Stomach (tissue), 9 donors: ENCODE results near the gene TMEM253. TPM values are rescaled to one million over a fixed set of nuclear protein-coding genes. Genes with fewer than 3 reads are reported as not detected.

Source experiments
- DNase-seq, 2 donors: peaks; one replicate each; pipeline versions ENCODE4 v3.0.0 to v3.0.0-alpha.2; 2013 to 2019
- H3K27ac ChIP-seq, 5 donors: fragments of 200-600 bp in 4 of 5; sonication (generic) in 4 of 5; one replicate each; pipeline ENCODE4 v1.5.1; 2013 to 2019; ENCODE audit warnings: mild to moderate bottlenecking in 1 of 5, moderate library complexity in 1 of 5
- H3K27me3 ChIP-seq, 3 donors: fragments of 200-600 bp; sonication (generic); one replicate each; pipeline ENCODE4 v1.5.1; 2017 to 2019; ENCODE audit warnings: mixed run types in 1 of 3
- H3K36me3 ChIP-seq, 4 donors: fragments of 200-600 bp; sonication (generic); 1 replicate in 3 of 4; 2 replicates in 1 of 4; pipeline ENCODE4 v1.5.1; 2016 to 2019
- H3K4me1 ChIP-seq, 4 donors: fragments of 200-600 bp; sonication (generic); one replicate each; pipeline ENCODE4 v1.5.1; 2016 to 2019
- H3K4me3 ChIP-seq, 4 donors: fragments of 200-600 bp; sonication (generic) in 3 of 4; one replicate each; pipeline ENCODE4 v1.5.1; 2016 to 2019; ENCODE audit warnings: mild to moderate bottlenecking in 1 of 4
- H3K9me3 ChIP-seq, 4 donors: fragments of 200-600 bp; sonication (generic); one replicate each; pipeline ENCODE4 v1.5.1; 2016 to 2019
- CTCF ChIP-seq, 7 experiments: fragments of 450-650 bp in 4 of 7; fragments of 200-600 bp in 3 of 7; sonication (generic) in 3 of 7; IDR thresholded peaks; one replicate each; pipeline ENCODE4 v1.5.1; 2016 to 2019; ENCODE audit warnings: antibody characterized with exemption in 7 of 7, control low read depth in 2 of 7, mild to moderate bottlenecking in 1 of 7
- EP300 ChIP-seq: sonication (generic); formaldehyde crosslinking; IDR thresholded peaks from one replicate; pipeline ENCODE4 v1.6.1; 2017; ENCODE audit warnings: antibody characterized with exemption
- POLR2A ChIP-seq, 4 donors: fragments of 450-650 bp; IDR thresholded peaks; one replicate each; pipeline ENCODE4 v1.6.1; 2016; ENCODE audit warnings: antibody characterized with exemption in 4 of 4, control low read depth in 2 of 4, mild to moderate bottlenecking in 1 of 4, moderate library complexity in 1 of 4
- POLR2AphosphoS5 ChIP-seq, 3 donors: sonication (generic); formaldehyde crosslinking; IDR thresholded peaks; one replicate each; pipeline ENCODE4 v1.6.1; 2016; ENCODE audit warnings: antibody characterized with exemption in 3 of 3
- WGBS, 5 donors: extraction: QIAGEN DNeasy Blood & Tissue Kit in 3 of 5; methylation state at CpG; one replicate each; pipeline versions ENCODE4 v1.1.5 to v1.1.7; 2013 to 2018; 5-methylcytosine and 5-hydroxymethylcytosine counted together
- intact Hi-C: fragments of 100-400 bp; cut with DNase I; formaldehyde crosslinking; loops from one replicate; pipeline ENCODE4 v1.15.1; 2023; ENCODE audit warnings: low total_unique reads
- polyA plus RNA-seq, 3 donors: library from polyadenylated mRNA; stranded (reverse); fragments of 200-250 nt; gene quantifications; one replicate each; pipeline ENCODE4 v1.2.3, GENCODE V29; 2013
- total RNA-seq, 5 donors: library from RNA; depleted of rRNA; stranded (reverse); fragments of >200 nt; gene quantifications; one replicate each; pipeline versions ENCODE4 v1.1.0 to v1.2.3, GENCODE V29; 2014 to 2016
- donor health status: healthy with polysubstance abuse.
- donor health status: Bipolar disorder and iron deficiency.
- donor health status: healthy.

The TMEM253 gene
- total and polyA plus RNA-seq, 8 donors: 0.43 to 8.1 (median 1.1) TPM; not detected in 2

- WGBS, 5 donors: 3 to 20% (median 5%) methylated on average over 1 to 19 of the region's 19 CpGs
- H3K27ac ChIP-seq: peak overlapping the region; percentile 87 to 96 (median 92)
- TF ChIP-seq POLR2AphosphoS5 (IDR thresholded peaks at IDR 0.05) (no peak), CTCF (IDR thresholded peaks at IDR 0.05) (no peak), EP300 (no peak), POLR2A (IDR thresholded peaks at IDR 0.05) (no peak)
Observed at GRCh38 chr14:21097636-21098075, 3.2 kb upstream of the TMEM253 start.

GRCh38 chr14:21098076-21098891 lies 2.6 kb upstream of the TMEM253 start, which contains the start of gene ZNF219:
TSS of gene ZNF219 (minus strand) at chr14:21098655. CDS start at chr14:21093591, 5,064 bp downstream.
- Histone ChIP-seq H3K4me3 (peak within 1 kb of the TSS; percentile 62 to 76 (median 66)), H3K27me3 (no peaks in the 10 kb centered on the region), H3K9me3 (no peaks in the 10 kb centered on the region), H3K4me1 (peaks cover 27 to 79% (median 46%) of the 10 kb centered on the region in 4 donors), H3K36me3 (peaks cover 0 to 3% (median 0%) of the 10 kb centered on the region in 4 donors), H3K27ac (peak within 1 kb of the TSS; percentile 90 to 96 (median 93))
- no peak for TF ChIP-seq CTCF (IDR thresholded peaks at IDR 0.05)
- TF ChIP-seq POLR2AphosphoS5 (IDR thresholded peaks at IDR 0.05): no peak
- no peak for TF ChIP-seq EP300
- TF ChIP-seq POLR2A (IDR thresholded peaks at IDR 0.05): no peak
- WGBS, 5 donors: 0 to 2% (median 1%) methylated on average over 6 to 46 of the region's 90 CpGs
- intact Hi-C loops: no loop called here
- DNase-seq: peak; percentile 53 to 85

More at GRCh38 chr14:21097636-21098075, 3.2 kb upstream of the TMEM253 start:
- Histone ChIP-seq H3K27me3 (no peaks in the 10 kb centered on the region), H3K36me3 (peaks cover 0 to 9% (median 5%) of the 10 kb centered on the region in 4 donors), H3K4me3 (peak overlapping the region; percentile 62 to 76 (median 66)), H3K4me1 (peaks cover 23 to 79% (median 42%) of the 10 kb centered on the region in 4 donors), H3K9me3 (no peaks in the 10 kb centered on the region)
- peak in 1 of 2 donors; percentile 75 for DNase-seq
- intact Hi-C loops: no loop called here

- Histone ChIP-seq H3K9me3 (no peaks in the 10 kb centered on the region), H3K27me3 (no peaks in the 10 kb centered on the region), H3K4me3 (peak overlapping the region; percentile 62 to 76 (median 66)), H3K27ac (peak overlapping the region; percentile 90 to 96 (median 93)), H3K36me3 (no peaks in the 10 kb centered on the region), H3K4me1 (peaks cover 30 to 74% (median 48%) of the 10 kb centered on the region in 4 donors)
- intact Hi-C loops: no loop called here
- 6 to 15% (median 10%) methylated on average over 16 of the region's 16 CpGs for WGBS, 5 donors
- DNase-seq: no peak
- no peak for TF ChIP-seq POLR2AphosphoS5 (IDR thresholded peaks at IDR 0.05)
- TF ChIP-seq EP300: no peak
- TF ChIP-seq POLR2A (IDR thresholded peaks at IDR 0.05): no peak
- TF ChIP-seq CTCF (IDR thresholded peaks at IDR 0.05): no peak
Observed at GRCh38 chr14:21098892-21099595, 1.8 kb upstream of the TMEM253 start.

- no peaks in the 10 kb centered on the region for H3K9me3 ChIP-seq
- H3K27me3 ChIP-seq: no peaks in the 10 kb centered on the region
- peak overlapping the region in 3 of 4 donors; percentile 62 to 76 (median 68) for H3K4me3 ChIP-seq
- TF ChIP-seq POLR2AphosphoS5 (IDR thresholded peaks at IDR 0.05) (peak in 1 of 3 donors; percentile 9), POLR2A (IDR thresholded peaks at IDR 0.05) (no peak)
- H3K4me1 ChIP-seq: peaks cover 30 to 76% (median 49%) of the 10 kb centered on the region in 4 donors
- 25 to 45% (median 36%) methylated on average over 5 of the region's 5 CpGs for WGBS, 5 donors
- no peak for DNase-seq
- no peaks in the 10 kb centered on the region for H3K36me3 ChIP-seq
- intact Hi-C loops: no loop called here
- peak overlapping the region; percentile 74 to 96 (median 93) for H3K27ac ChIP-seq
Observed at GRCh38 chr14:21099596-21099985, 1.3 kb upstream of the TMEM253 start.
